Ectodermal cell (in vitro differentiated cells): ENCODE results near the gene CRYGS.

Experiments used
- H3K27ac ChIP-seq: 2 replicates; pipeline ENCODE4 v1.7.0; 2013; ENCODE audit warnings: mild to moderate bottlenecking, low read depth, low read length; ENCODE audit not compliant: insufficient read depth, poor library complexity, severe bottlenecking
- H3K27me3 ChIP-seq: 2 replicates; pipeline ENCODE4 v1.7.0; 2013; ENCODE audit warnings: mild to moderate bottlenecking, low read length; ENCODE audit not compliant: insufficient read depth, control insufficient read depth, poor library complexity, severe bottlenecking
- H3K36me3 ChIP-seq: one replicate; pipeline ENCODE4 v1.7.0; 2013; ENCODE audit warnings: low read length; ENCODE audit not compliant: control insufficient read depth, insufficient read depth
- H3K4me1 ChIP-seq: one replicate; pipeline ENCODE4 v1.7.0; 2013; ENCODE audit warnings: low read length; ENCODE audit not compliant: control insufficient read depth, insufficient read depth
- H3K4me3 ChIP-seq: 2 replicates; pipeline ENCODE4 v1.7.0; 2013; ENCODE audit warnings: low read depth, low read length, control low read depth; ENCODE audit not compliant: insufficient read depth
- H3K9me3 ChIP-seq: 2 replicates; pipeline ENCODE4 v1.7.0; 2013; ENCODE audit warnings: mild to moderate bottlenecking, low read length, moderate library complexity; ENCODE audit not compliant: control insufficient read depth
- WGBS, 2 experiments: methylation state at CpG; one replicate each; pipeline ENCODE4 v1.1.7; 2013; ENCODE audit warnings: missing lambda C conversion rate in 2 of 2; 5-methylcytosine and 5-hydroxymethylcytosine counted together

CRYGS gene

GRCh38 chr3:186520431-186520830 is 23.7 kb downstream of the CRYGS start:
- H3K27me3 ChIP-seq: no peaks in the 10 kb centered on the region
- H3K4me3 ChIP-seq: no peak overlapping the region
- no peak overlapping the region for H3K27ac ChIP-seq
- WGBS, 2 experiments: 81 to 87% methylated on average over 3 of the region's 5 CpGs
- H3K4me1 ChIP-seq: peaks cover 13% of the 10 kb centered on the region
- no peaks in the 10 kb centered on the region for H3K9me3 ChIP-seq
- H3K36me3 ChIP-seq: no peaks in the 10 kb centered on the region

GRCh38 chr3:186519021-186519658 is 25.0 kb downstream of the CRYGS start:
- H3K9me3 ChIP-seq: no peaks in the 10 kb centered on the region
- no peak overlapping the region for H3K27ac ChIP-seq
- H3K27me3 ChIP-seq: no peaks in the 10 kb centered on the region
- H3K4me3 ChIP-seq: no peak overlapping the region
- H3K4me1 ChIP-seq: peaks cover 13% of the 10 kb centered on the region
- no peaks in the 10 kb centered on the region for H3K36me3 ChIP-seq
- WGBS, 2 experiments: 91 to 94% methylated on average over 6 of the region's 6 CpGs

- no peak overlapping the region for H3K4me3 ChIP-seq
- no peaks in the 10 kb centered on the region for H3K9me3 ChIP-seq
- H3K36me3 ChIP-seq: no peaks in the 10 kb centered on the region
- no peak overlapping the region for H3K27ac ChIP-seq
- 93 to 96% methylated on average over 4 of the region's 4 CpGs for WGBS, 2 experiments
- peaks cover 20% of the 10 kb centered on the region for H3K4me1 ChIP-seq
- H3K27me3 ChIP-seq: no peaks in the 10 kb centered on the region
Observed at GRCh38 chr3:186517218-186517617, 27.0 kb downstream of the CRYGS start.

- Histone ChIP-seq H3K27me3 (no peaks in the 10 kb centered on the region), H3K27ac (no peak overlapping the region), H3K36me3 (no peaks in the 10 kb centered on the region), H3K9me3 (no peaks in the 10 kb centered on the region), H3K4me3 (no peak overlapping the region), H3K4me1 (peaks cover 24% of the 10 kb centered on the region)
- WGBS, 2 experiments: 90 to 99% methylated on average over 2 of the region's 2 CpGs
Observed at GRCh38 chr3:186516646-186517045, 27.5 kb downstream of the CRYGS start.

- Histone ChIP-seq H3K36me3 (no peaks in the 10 kb centered on the region), H3K27me3 (no peaks in the 10 kb centered on the region), H3K27ac (no peak overlapping the region), H3K9me3 (no peaks in the 10 kb centered on the region), H3K4me1 (peaks cover 15% of the 10 kb centered on the region), H3K4me3 (no peak overlapping the region)
- WGBS, 2 experiments: 92 to 98% methylated on average over 4 of the region's 4 CpGs
Observed at GRCh38 chr3:186515125-186515524, 29.1 kb downstream of the CRYGS start.

GRCh38 chr3:186514296-186515002 is 29.7 kb downstream of the CRYGS start:
- no peak overlapping the region for H3K4me3 ChIP-seq
- 89 to 93% methylated on average over 3 of the region's 3 CpGs for WGBS, 2 experiments
- no peaks in the 10 kb centered on the region for H3K36me3 ChIP-seq
- no peaks in the 10 kb centered on the region for H3K9me3 ChIP-seq
- peaks cover 15% of the 10 kb centered on the region for H3K4me1 ChIP-seq
- H3K27ac ChIP-seq: no peak overlapping the region
- no peaks in the 10 kb centered on the region for H3K27me3 ChIP-seq

GRCh38 chr3:186513386-186513785 is 30.8 kb downstream of the CRYGS start:
- 91 to 95% methylated on average over 5 of the region's 5 CpGs for WGBS, 2 experiments
- H3K9me3 ChIP-seq: no peaks in the 10 kb centered on the region
- H3K36me3 ChIP-seq: no peaks in the 10 kb centered on the region
- H3K27me3 ChIP-seq: no peaks in the 10 kb centered on the region
- H3K4me1 ChIP-seq: peaks cover 15% of the 10 kb centered on the region
- no peak overlapping the region for H3K27ac ChIP-seq
- no peak overlapping the region for H3K4me3 ChIP-seq

GRCh38 chr3:186512570-186513302 is 31.4 kb downstream of the CRYGS start:
- no peak overlapping the region for H3K27ac ChIP-seq
- H3K36me3 ChIP-seq: no peaks in the 10 kb centered on the region
- no peaks in the 10 kb centered on the region for H3K9me3 ChIP-seq
- no peaks in the 10 kb centered on the region for H3K27me3 ChIP-seq
- 47 to 50% methylated on average over 9 of the region's 9 CpGs for WGBS, 2 experiments
- peaks cover 15% of the 10 kb centered on the region for H3K4me1 ChIP-seq
- no peak overlapping the region for H3K4me3 ChIP-seq

GRCh38 chr3:186511702-186512101 is 32.5 kb downstream of the CRYGS start:
- Histone ChIP-seq H3K4me1 (peaks cover 15% of the 10 kb centered on the region), H3K27ac (no peak overlapping the region), H3K9me3 (no peaks in the 10 kb centered on the region), H3K36me3 (no peaks in the 10 kb centered on the region), H3K4me3 (no peak overlapping the region), H3K27me3 (no peaks in the 10 kb centered on the region)
- WGBS, 2 experiments: 82 to 86% methylated on average over 5 of the region's 5 CpGs

GRCh38 chr3:186511245-186511644 is 32.9 kb downstream of the CRYGS start:
- 96 to 99% methylated on average over 4 of the region's 4 CpGs for WGBS, 2 experiments
- H3K9me3 ChIP-seq: no peaks in the 10 kb centered on the region
- H3K27me3 ChIP-seq: no peaks in the 10 kb centered on the region
- H3K36me3 ChIP-seq: no peaks in the 10 kb centered on the region
- no peak overlapping the region for H3K4me3 ChIP-seq
- no peak overlapping the region for H3K27ac ChIP-seq
- H3K4me1 ChIP-seq: peaks cover 15% of the 10 kb centered on the region
